ENCODE results near the gene IFTAP.

DNA sequence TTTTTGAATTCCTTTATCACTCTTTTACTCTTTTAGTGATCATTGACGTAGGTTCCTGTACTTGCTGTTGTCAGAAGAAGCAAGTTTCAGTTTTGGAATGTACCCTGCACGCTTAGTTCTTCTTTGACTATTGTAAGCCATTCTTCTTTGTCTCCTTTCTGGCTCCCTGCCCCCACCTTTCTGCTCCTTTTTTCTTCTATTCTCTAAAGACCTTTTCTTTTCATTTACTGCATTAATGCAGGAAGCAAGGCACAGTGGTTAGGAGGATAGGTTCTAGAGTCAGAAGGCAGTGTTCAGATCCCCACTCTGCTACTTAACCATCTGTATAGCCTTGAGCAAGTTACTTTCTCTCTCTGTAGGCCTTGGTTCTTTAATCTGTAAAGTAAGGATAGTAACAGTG lies 37.5 kb downstream of the IFTAP start:
- TF ChIP-seq CTCF (IDR thresholded peaks at IDR 0.05) (no peak), POLR2A (IDR thresholded peaks at IDR 0.05) (no peak)

Data from esophagus squamous epithelium (tissue), 4 donors.